ENCODE data around the gene AKAP1.

AKAP1 gene

GRCh38 chr17:57110579-57111325 lies 25.7 kb downstream of the AKAP1 start:
- Histone ChIP-seq H3K27ac (ENCODE audit: low read depth, low read length) (peak overlapping the region; percentile 53), H3K9ac (ENCODE audit: low read length) (no peak overlapping the region), H3K36me3 (ENCODE audit: control insufficient read depth, insufficient read depth, low read length) (peaks cover 25% of the 10 kb centered on the region)

GRCh38 chr17:57111386-57111785 lies 26.3 kb downstream of the AKAP1 start:
- H3K4me3 ChIP-seq (ENCODE audit: low read length): no peak overlapping the region
- peaks cover 24% of the 10 kb centered on the region for H3K4me1 ChIP-seq (ENCODE audit: control insufficient read depth, insufficient read depth, low read length)
- H3K9ac ChIP-seq (ENCODE audit: low read length): no peak overlapping the region
- no peak overlapping the region for H3K27ac ChIP-seq (ENCODE audit: low read depth, low read length)
- peaks cover 30% of the 10 kb centered on the region for H3K36me3 ChIP-seq (ENCODE audit: control insufficient read depth, insufficient read depth, low read length)
- no peaks in the 10 kb centered on the region for H3K27me3 ChIP-seq (ENCODE audit: control insufficient read depth, insufficient read depth, low read length)

More at GRCh38 chr17:57110579-57111325, 25.7 kb downstream of the AKAP1 start:
- no peaks in the 10 kb centered on the region for H3K27me3 ChIP-seq (ENCODE audit: control insufficient read depth, insufficient read depth, low read length)
- peaks cover 24% of the 10 kb centered on the region for H3K4me1 ChIP-seq (ENCODE audit: control insufficient read depth, insufficient read depth, low read length)
- no peak overlapping the region for H3K4me3 ChIP-seq (ENCODE audit: low read length)

GRCh38 chr17:57113011-57113410 lies 28.0 kb downstream of the AKAP1 start:
- peaks cover 24% of the 10 kb centered on the region for H3K4me1 ChIP-seq (ENCODE audit: control insufficient read depth, insufficient read depth, low read length)
- peaks cover 43% of the 10 kb centered on the region for H3K36me3 ChIP-seq (ENCODE audit: control insufficient read depth, insufficient read depth, low read length)
- H3K4me3 ChIP-seq (ENCODE audit: low read length): no peak overlapping the region
- no peaks in the 10 kb centered on the region for H3K27me3 ChIP-seq (ENCODE audit: control insufficient read depth, insufficient read depth, low read length)
- H3K27ac ChIP-seq (ENCODE audit: low read depth, low read length): no peak overlapping the region
- no peak overlapping the region for H3K9ac ChIP-seq (ENCODE audit: low read length)

DNA sequence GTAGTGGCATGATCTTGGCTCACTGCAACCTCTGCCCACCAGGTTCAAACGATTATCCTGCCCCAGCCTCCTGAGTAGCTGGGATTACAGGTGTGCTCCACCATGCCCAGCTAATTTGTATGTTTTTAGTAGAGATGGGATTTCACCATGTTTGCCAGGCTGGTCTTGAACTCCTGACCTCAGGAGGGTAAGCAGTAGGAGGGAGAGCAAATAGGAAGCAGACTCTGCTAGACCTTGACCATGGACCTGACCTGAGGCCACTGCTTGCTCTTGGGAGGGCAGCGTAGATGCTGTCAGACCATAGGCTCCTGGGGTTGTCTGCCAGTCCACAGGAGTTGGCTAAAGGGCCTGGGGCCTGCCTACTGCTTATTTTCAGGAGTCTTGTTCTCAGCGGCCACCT lies 28.6 kb downstream of the AKAP1 start:
- Histone ChIP-seq H3K4me1 (ENCODE audit: control insufficient read depth, insufficient read depth, low read length) (peaks cover 24% of the 10 kb centered on the region), H3K36me3 (ENCODE audit: control insufficient read depth, insufficient read depth, low read length) (peaks cover 49% of the 10 kb centered on the region), H3K9ac (ENCODE audit: low read length) (no peak overlapping the region), H3K27me3 (ENCODE audit: control insufficient read depth, insufficient read depth, low read length) (no peaks in the 10 kb centered on the region), H3K27ac (ENCODE audit: low read depth, low read length) (no peak overlapping the region), H3K4me3 (ENCODE audit: low read length) (no peak overlapping the region)

GRCh38 chr17:57114085-57114673 lies 29.1 kb downstream of the AKAP1 start:
- Histone ChIP-seq H3K4me1 (ENCODE audit: control insufficient read depth, insufficient read depth, low read length) (peaks cover 24% of the 10 kb centered on the region), H3K27ac (ENCODE audit: low read depth, low read length) (no peak overlapping the region), H3K36me3 (ENCODE audit: control insufficient read depth, insufficient read depth, low read length) (peaks cover 55% of the 10 kb centered on the region), H3K9ac (ENCODE audit: low read length) (no peak overlapping the region), H3K27me3 (ENCODE audit: control insufficient read depth, insufficient read depth, low read length) (no peaks in the 10 kb centered on the region), H3K4me3 (ENCODE audit: low read length) (no peak overlapping the region)

- peaks cover 13% of the 10 kb centered on the region for H3K4me1 ChIP-seq (ENCODE audit: control insufficient read depth, insufficient read depth, low read length)
- H3K27me3 ChIP-seq (ENCODE audit: control insufficient read depth, insufficient read depth, low read length): no peaks in the 10 kb centered on the region
- H3K4me3 ChIP-seq (ENCODE audit: low read length): no peak overlapping the region
- H3K27ac ChIP-seq (ENCODE audit: low read depth, low read length): no peak overlapping the region
- H3K36me3 ChIP-seq (ENCODE audit: control insufficient read depth, insufficient read depth, low read length): peaks cover 59% of the 10 kb centered on the region
- H3K9ac ChIP-seq (ENCODE audit: low read length): no peak overlapping the region
These were observed 30.3 kb downstream of the AKAP1 start for GRCh38 chr17:57115377-57115776.

GRCh38 chr17:57115916-57116315 lies 30.9 kb downstream of the AKAP1 start:
- Histone ChIP-seq H3K4me3 (ENCODE audit: low read length) (no peak overlapping the region), H3K4me1 (ENCODE audit: control insufficient read depth, insufficient read depth, low read length) (peaks cover 8% of the 10 kb centered on the region), H3K27me3 (ENCODE audit: control insufficient read depth, insufficient read depth, low read length) (no peaks in the 10 kb centered on the region), H3K9ac (ENCODE audit: low read length) (no peak overlapping the region), H3K36me3 (ENCODE audit: control insufficient read depth, insufficient read depth, low read length) (peaks cover 59% of the 10 kb centered on the region), H3K27ac (ENCODE audit: low read depth, low read length) (no peak overlapping the region)

GRCh38 chr17:57117798-57118197 lies 32.8 kb downstream of the AKAP1 start:
- H3K36me3 ChIP-seq (ENCODE audit: control insufficient read depth, insufficient read depth, low read length): peaks cover 53% of the 10 kb centered on the region
- H3K4me1 ChIP-seq (ENCODE audit: control insufficient read depth, insufficient read depth, low read length): no peaks in the 10 kb centered on the region
- no peaks in the 10 kb centered on the region for H3K27me3 ChIP-seq (ENCODE audit: control insufficient read depth, insufficient read depth, low read length)
- no peak overlapping the region for H3K27ac ChIP-seq (ENCODE audit: low read depth, low read length)
- H3K4me3 ChIP-seq (ENCODE audit: low read length): no peak overlapping the region
- H3K9ac ChIP-seq (ENCODE audit: low read length): no peak overlapping the region

GRCh38 chr17:57120814-57121213 lies 35.8 kb downstream of the AKAP1 start:
- Histone ChIP-seq H3K36me3 (ENCODE audit: control insufficient read depth, insufficient read depth, low read length) (peaks cover 40% of the 10 kb centered on the region), H3K27me3 (ENCODE audit: control insufficient read depth, insufficient read depth, low read length) (no peaks in the 10 kb centered on the region), H3K9ac (ENCODE audit: low read length) (no peak overlapping the region), H3K4me1 (ENCODE audit: control insufficient read depth, insufficient read depth, low read length) (no peaks in the 10 kb centered on the region), H3K4me3 (ENCODE audit: low read length) (no peak overlapping the region), H3K27ac (ENCODE audit: low read depth, low read length) (no peak overlapping the region)

- H3K27me3 ChIP-seq (ENCODE audit: control insufficient read depth, insufficient read depth, low read length): no peaks in the 10 kb centered on the region
- H3K9ac ChIP-seq (ENCODE audit: low read length): no peak overlapping the region
- H3K4me3 ChIP-seq (ENCODE audit: low read length): no peak overlapping the region
- H3K4me1 ChIP-seq (ENCODE audit: control insufficient read depth, insufficient read depth, low read length): no peaks in the 10 kb centered on the region
- peaks cover 33% of the 10 kb centered on the region for H3K36me3 ChIP-seq (ENCODE audit: control insufficient read depth, insufficient read depth, low read length)
- no peak overlapping the region for H3K27ac ChIP-seq (ENCODE audit: low read depth, low read length)
These were observed 36.4 kb downstream of the AKAP1 start for GRCh38 chr17:57121308-57122042.

- Histone ChIP-seq H3K27ac (ENCODE audit: low read depth, low read length) (no peak overlapping the region), H3K4me3 (ENCODE audit: low read length) (no peak overlapping the region), H3K4me1 (ENCODE audit: control insufficient read depth, insufficient read depth, low read length) (no peaks in the 10 kb centered on the region), H3K27me3 (ENCODE audit: control insufficient read depth, insufficient read depth, low read length) (no peaks in the 10 kb centered on the region), H3K9ac (ENCODE audit: low read length) (no peak overlapping the region), H3K36me3 (ENCODE audit: control insufficient read depth, insufficient read depth, low read length) (peaks cover 10% of the 10 kb centered on the region)
These were observed 39.0 kb downstream of the AKAP1 start for GRCh38 chr17:57124053-57124452.

DNA sequence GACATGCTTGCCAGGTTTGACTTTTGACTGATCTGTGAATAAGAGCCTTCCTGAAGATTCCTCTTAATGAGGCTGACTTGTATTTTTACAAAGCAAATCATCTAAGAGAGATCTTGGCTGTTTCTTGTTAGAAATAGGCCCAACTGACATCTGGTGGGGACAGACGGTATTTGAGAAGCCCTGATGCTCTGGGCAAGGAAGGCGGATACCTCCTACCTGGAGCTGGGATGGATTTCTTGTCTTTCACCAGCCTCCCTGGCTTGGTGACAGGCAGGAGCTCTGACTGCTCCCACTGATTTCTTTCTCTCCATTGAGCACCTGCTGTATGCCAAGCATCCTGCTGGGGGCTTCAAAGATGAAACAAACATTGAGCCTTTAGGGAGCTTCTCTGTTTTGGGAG lies 40.4 kb downstream of the AKAP1 start:
- H3K27ac ChIP-seq (ENCODE audit: low read depth, low read length): no peak overlapping the region

More for the DNA sequence above, 40.4 kb downstream of the AKAP1 start:
- Histone ChIP-seq H3K27me3 (ENCODE audit: control insufficient read depth, insufficient read depth, low read length) (no peaks in the 10 kb centered on the region), H3K9ac (ENCODE audit: low read length) (no peak overlapping the region), H3K4me3 (ENCODE audit: low read length) (no peak overlapping the region), H3K36me3 (ENCODE audit: control insufficient read depth, insufficient read depth, low read length) (peaks cover 5% of the 10 kb centered on the region), H3K4me1 (ENCODE audit: control insufficient read depth, insufficient read depth, low read length) (no peaks in the 10 kb centered on the region)

Data from rectal smooth muscle tissue (tissue), 1 donor.